AML-193 (cell line): ENCODE results near the gene PRKG1.
"Not testable (repeated sequence)": the region's sequence is repeated elsewhere in the genome, so short reads cannot be mapped to it uniquely, and the experiment has no call there.

Experiments
- DNase-seq, 2 experiments: peaks; one replicate each; lab custom pipeline; 2025; lab: John Stamatoyannopoulos, UW

The PRKG1 gene

GRCh38 chr10:51656503-51656902 is 582.2 kb downstream of the PRKG1 start:
- DNase-seq: no peak

GRCh38 chr10:51658000-51658399 is 583.7 kb downstream of the PRKG1 start:
- no peak for DNase-seq

GRCh38 chr10:51659344-51659743 is 585.1 kb downstream of the PRKG1 start:
- DNase-seq: no peak

DNA sequence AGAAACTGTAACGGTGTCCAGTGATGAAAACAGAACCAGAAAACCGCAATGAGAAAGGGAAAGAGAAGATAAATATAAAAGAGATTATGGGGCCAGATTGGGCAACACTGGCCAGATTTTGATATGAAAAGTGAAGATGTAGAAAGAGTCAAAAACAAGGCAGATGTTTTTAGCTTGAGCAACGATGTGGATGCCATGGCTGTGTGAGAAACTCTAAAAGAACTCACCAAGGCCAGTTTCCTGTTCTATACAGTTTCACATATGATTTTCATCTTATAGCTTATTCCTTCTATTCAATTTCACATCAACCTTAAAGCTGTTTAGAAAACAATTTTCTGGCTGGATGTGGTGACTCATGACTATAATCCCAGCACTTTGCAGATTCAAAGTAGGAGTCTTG is 588.8 kb downstream of the PRKG1 start:
- no peak for DNase-seq

GRCh38 chr10:51666456-51666855 is 592.2 kb downstream of the PRKG1 start:
- no peak for DNase-seq

- no peak for DNase-seq
Measured at GRCh38 chr10:51667678-51668335, 593.5 kb downstream of the PRKG1 start.

- DNase-seq: no peak
Measured at GRCh38 chr10:51668336-51668689, 594.0 kb downstream of the PRKG1 start.

GRCh38 chr10:51669041-51669440 is 594.8 kb downstream of the PRKG1 start:
- no peak for DNase-seq

DNA sequence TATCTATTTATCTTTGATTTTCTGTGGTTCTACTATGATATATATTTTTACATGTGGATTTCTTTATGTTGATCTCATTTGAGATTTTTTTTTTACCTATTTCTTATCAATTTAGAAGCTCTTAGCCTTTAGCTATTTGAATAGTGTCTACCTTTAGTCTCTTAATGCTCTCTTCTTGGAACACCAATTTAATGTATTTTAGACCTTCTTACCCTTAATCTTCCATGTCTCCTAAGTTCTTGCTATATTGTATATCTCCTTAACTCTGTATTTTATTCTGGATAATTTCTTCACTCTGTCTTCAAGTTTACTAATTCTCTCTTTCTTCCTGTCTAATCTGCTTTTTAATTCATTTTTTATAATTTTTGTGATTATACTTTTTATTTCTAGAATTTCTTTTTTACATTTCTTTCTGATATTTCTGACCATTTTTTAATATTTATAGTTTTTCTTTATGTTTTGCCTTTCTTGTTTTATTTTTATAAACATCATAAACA is 597.8 kb downstream of the PRKG1 start:
- no peak for DNase-seq

DNA sequence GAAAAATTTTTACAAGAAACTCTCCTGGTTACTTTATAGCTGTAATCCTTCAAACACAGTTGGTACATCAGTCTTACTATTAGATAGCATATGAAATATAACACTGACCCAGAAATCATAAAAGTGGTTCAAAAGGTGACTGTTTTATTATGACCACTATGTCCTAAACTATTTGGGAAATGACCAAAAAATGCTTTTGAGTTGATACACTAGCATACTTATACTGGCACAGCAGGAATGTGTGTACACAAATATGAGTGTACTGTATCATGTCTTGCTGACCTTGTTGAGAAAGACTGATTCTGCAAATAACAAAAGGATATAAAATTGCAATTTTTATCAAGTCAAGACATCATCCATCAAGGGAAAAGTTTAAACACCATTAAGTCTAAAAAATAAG is 600.8 kb downstream of the PRKG1 start:
- no peak for DNase-seq

DNA sequence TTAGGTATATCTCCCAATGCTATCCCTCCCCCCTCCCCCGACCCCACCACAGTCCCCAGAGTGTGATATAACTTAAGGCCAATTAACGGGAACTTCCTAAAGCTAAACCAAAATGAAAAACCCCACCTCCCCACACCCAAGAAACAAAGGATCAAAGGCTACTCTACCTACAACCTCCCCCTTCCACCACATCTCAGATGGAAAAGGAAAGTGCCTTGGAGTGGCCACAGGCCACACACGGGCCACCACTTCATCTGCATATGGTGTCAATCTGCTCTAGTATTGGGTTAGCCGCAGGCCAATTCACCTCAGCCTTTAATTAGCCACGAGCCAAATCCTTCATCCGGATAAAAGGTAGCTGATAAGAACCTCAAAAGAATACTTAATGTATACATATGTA is 605.6 kb downstream of the PRKG1 start:
- no peak for DNase-seq

GRCh38 chr10:51683031-51683691 is 608.9 kb downstream of the PRKG1 start:
- DNase-seq: no peak

DNA sequence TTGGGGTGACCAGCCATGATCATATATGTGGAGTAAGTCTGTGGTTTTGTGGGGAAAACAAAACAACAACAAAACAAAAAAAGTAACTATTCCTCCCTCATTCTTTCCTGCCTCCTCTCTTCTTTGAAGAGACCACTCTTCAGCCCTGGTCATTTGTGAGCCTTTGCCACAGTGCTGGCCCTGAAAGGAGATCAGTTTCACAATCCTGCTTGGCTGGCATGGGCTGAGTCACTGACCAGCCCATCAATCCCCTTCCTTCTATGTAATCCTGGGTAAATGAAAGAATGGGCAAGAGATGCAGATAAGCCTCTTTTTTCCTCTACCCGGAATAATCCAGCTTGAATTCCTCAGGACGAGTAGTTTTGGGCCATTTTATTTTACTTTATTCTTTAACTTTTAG is 611.5 kb downstream of the PRKG1 start:
- DNase-seq: no peak

DNA sequence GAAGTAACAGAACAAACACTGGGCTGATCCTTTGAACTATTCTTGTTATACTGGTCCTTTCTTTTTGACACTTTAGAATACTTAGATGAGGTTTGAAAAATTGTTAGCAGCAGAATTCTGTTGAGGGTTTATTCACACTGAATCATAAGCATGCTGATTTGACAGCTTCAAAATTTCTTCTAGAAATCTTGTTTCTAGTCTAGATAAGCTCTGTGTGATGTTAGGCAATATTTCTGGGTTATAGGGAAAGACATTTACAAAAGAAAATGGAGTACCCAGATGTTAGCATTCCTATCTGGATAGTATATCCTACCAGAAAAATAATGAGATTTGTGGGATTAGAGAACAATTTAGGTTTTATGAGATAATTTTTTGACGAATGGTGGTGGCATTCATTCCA is 613.0 kb downstream of the PRKG1 start:
- no peak for DNase-seq

GRCh38 chr10:51688826-51689225 is 614.5 kb downstream of the PRKG1 start:
- DNase-seq: not testable (repeated sequence)

- no peak for DNase-seq
Measured at GRCh38 chr10:51689536-51689935, 615.2 kb downstream of the PRKG1 start.

GRCh38 chr10:51691135-51691534 is 616.8 kb downstream of the PRKG1 start:
- DNase-seq: no peak

DNA sequence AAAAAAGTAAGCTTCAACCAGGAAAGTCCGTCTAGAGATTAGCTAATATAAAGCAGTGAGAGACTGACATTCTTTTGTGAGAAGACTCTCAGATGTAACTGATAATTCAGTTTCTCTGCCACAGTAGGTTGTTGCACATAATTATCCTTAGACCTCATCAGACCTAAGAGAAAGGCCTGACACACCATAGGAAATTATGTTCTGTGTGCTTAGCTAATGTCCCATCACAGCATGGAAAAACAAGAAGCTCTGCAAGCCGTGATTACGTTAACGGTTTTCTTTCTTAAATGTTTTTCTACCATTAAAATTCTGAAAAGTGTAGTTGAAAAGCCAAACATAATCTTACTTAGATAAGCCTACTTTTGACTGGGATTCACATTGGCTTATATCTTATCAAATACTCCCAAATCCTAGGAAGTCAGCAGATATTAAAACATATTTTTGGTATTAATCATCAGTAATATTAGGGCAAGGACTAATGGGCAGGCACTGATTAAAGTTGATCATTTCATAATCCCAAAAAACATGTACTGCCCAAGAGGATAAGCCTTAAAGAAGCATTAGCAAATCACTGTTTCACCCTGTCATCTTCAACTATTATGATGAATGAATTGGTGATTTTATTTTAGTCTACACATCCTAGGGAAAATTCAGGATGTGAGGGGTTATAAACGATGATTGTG is 619.9 kb downstream of the PRKG1 start:
- DNase-seq: no peak

DNA sequence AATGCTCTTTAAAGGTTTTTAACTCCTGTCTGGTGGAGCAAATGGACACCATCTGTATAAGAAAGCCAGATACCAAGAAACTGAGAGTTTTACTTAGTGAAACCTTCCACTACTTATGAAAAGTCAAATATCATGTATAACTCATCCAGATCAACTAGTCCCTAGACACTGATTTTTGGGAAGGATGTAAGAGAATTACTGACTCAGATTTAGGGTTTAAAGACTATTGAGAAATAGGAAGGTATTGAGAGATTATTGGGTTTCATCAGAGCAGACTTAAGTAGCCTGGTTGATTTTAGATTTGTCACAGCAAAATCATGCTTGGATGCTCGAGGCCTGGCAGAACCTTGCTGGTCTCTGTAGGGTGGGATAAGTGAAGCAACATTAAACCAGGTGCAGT is 622.0 kb downstream of the PRKG1 start:
- peak in 1 of 2 experiments; percentile 1 for DNase-seq

GRCh38 chr10:51698473-51699063 is 624.3 kb downstream of the PRKG1 start:
- DNase-seq: no peak

DNA sequence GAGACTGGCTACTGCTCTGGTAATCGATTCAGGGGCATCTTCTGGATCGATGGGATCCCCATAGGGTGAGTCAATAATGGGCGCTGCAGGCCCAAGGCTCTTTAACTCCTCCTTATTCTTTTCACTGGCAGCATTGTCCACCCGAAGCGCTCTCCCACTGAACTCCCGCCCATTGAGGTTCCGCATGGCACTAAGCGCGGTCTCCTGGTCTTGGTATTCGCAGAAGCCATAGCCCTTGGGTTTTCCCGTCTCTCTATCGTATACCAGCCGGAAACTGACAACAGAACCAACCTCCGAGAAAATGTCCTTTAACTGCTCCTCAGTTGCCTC is 624.8 kb downstream of the PRKG1 start:
- DNase-seq: no peak

- peak; percentile 80 for DNase-seq
Measured at GRCh38 chr10:51699475-51700227, 625.4 kb downstream of the PRKG1 start, which contains the start of gene CSTF2T. Gene CSTF2T (minus strand): TSS chr10:51699595. CDS start chr10:51699549, 46 bp downstream.
